Suprapubic skin (tissue), 4 donors: Measurements from ENCODE around the gene SLC41A1.

ENCODE experiments used
- EP300 ChIP-seq: sonication (generic); formaldehyde crosslinking; IDR thresholded peaks from one replicate; pipeline ENCODE4 v1.6.1; 2017; ENCODE audit warnings: antibody characterized with exemption
- POLR2AphosphoS5 ChIP-seq, 3 donors: sonication (generic); formaldehyde crosslinking; IDR thresholded peaks; one replicate each; pipeline ENCODE4 v1.6.1; 2017; ENCODE audit warnings: antibody characterized with exemption in 3 of 3
- TF ChIP-seq, protein P1 (sequence below), 2 donors: fragments of 200-600 bp in 1 of 2; fragments of 450-650 bp in 1 of 2; sonication (generic) in 1 of 2; IDR thresholded peaks; one replicate each; pipeline ENCODE4 v1.5.1; 2016 to 2019; ENCODE audit warnings: antibody characterized with exemption in 2 of 2, mild to moderate bottlenecking in 1 of 2, moderate library complexity in 1 of 2

GRCh38 chr1:205856433-205856832 is 43.4 kb upstream of the SLC41A1 start:
- TF ChIP-seq, protein P1, sequence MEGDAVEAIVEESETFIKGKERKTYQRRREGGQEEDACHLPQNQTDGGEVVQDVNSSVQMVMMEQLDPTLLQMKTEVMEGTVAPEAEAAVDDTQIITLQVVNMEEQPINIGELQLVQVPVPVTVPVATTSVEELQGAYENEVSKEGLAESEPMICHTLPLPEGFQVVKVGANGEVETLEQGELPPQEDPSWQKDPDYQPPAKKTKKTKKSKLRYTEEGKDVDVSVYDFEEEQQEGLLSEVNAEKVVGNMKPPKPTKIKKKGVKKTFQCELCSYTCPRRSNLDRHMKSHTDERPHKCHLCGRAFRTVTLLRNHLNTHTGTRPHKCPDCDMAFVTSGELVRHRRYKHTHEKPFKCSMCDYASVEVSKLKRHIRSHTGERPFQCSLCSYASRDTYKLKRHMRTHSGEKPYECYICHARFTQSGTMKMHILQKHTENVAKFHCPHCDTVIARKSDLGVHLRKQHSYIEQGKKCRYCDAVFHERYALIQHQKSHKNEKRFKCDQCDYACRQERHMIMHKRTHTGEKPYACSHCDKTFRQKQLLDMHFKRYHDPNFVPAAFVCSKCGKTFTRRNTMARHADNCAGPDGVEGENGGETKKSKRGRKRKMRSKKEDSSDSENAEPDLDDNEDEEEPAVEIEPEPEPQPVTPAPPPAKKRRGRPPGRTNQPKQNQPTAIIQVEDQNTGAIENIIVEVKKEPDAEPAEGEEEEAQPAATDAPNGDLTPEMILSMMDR (IDR thresholded peaks at IDR 0.05) = no peak
- no peak for TF ChIP-seq POLR2AphosphoS5 (IDR thresholded peaks at IDR 0.05)
- no peak for TF ChIP-seq EP300
